Gastroesophageal sphincter (tissue), 3 donors: ENCODE data around the gene KIRREL3.

Experiments used
- EP300 ChIP-seq: sonication (generic); formaldehyde crosslinking; IDR thresholded peaks from one replicate; pipeline ENCODE4 v1.6.1; 2017; ENCODE audit warnings: antibody characterized with exemption, mild to moderate bottlenecking
- POLR2AphosphoS5 ChIP-seq: sonication (generic); formaldehyde crosslinking; IDR thresholded peaks from one replicate; pipeline ENCODE4 v1.6.1; 2017; ENCODE audit warnings: antibody characterized with exemption
- TF ChIP-seq, protein P1 (sequence below), 4 experiments: fragments of 200-600 bp in 2 of 4; fragments of 450-650 bp in 2 of 4; sonication (generic) in 1 of 4; IDR thresholded peaks; one replicate each; pipeline ENCODE4 v1.5.1; 2017 to 2019; ENCODE audit warnings: antibody characterized with exemption in 4 of 4, mild to moderate bottlenecking in 2 of 4, moderate library complexity in 2 of 4

DNA sequence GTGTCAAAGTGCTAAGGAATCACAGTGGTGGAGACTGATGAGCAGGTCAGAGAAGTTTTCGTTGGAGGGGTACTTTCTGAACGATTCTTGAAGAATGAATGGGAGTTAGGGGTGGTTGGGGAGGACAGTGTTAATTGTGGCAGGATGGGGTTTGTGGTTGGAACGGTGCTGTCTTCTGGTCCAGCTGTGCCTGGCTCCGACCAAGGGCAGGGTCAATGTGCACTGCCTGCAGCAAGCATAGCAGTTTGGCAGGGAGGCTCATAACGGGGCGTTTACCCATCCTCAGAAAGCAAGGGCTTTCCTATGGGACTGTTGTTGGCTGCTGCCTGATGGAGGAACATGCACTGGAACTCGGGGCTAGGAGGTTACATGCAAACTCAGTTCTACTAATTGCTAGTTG lies 265.8 kb downstream of the KIRREL3 start:
- TF ChIP-seq, protein P1, sequence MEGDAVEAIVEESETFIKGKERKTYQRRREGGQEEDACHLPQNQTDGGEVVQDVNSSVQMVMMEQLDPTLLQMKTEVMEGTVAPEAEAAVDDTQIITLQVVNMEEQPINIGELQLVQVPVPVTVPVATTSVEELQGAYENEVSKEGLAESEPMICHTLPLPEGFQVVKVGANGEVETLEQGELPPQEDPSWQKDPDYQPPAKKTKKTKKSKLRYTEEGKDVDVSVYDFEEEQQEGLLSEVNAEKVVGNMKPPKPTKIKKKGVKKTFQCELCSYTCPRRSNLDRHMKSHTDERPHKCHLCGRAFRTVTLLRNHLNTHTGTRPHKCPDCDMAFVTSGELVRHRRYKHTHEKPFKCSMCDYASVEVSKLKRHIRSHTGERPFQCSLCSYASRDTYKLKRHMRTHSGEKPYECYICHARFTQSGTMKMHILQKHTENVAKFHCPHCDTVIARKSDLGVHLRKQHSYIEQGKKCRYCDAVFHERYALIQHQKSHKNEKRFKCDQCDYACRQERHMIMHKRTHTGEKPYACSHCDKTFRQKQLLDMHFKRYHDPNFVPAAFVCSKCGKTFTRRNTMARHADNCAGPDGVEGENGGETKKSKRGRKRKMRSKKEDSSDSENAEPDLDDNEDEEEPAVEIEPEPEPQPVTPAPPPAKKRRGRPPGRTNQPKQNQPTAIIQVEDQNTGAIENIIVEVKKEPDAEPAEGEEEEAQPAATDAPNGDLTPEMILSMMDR (IDR thresholded peaks at IDR 0.05) = no peak
- TF ChIP-seq EP300 (no peak), POLR2AphosphoS5 (no peak)
